ENCODE measurements around the gene MDP1.
"Not testable (repeated sequence)": the region's sequence is repeated elsewhere in the genome, so short reads cannot be mapped to it uniquely, and the experiment has no call there.

MDP1 gene

DNA sequence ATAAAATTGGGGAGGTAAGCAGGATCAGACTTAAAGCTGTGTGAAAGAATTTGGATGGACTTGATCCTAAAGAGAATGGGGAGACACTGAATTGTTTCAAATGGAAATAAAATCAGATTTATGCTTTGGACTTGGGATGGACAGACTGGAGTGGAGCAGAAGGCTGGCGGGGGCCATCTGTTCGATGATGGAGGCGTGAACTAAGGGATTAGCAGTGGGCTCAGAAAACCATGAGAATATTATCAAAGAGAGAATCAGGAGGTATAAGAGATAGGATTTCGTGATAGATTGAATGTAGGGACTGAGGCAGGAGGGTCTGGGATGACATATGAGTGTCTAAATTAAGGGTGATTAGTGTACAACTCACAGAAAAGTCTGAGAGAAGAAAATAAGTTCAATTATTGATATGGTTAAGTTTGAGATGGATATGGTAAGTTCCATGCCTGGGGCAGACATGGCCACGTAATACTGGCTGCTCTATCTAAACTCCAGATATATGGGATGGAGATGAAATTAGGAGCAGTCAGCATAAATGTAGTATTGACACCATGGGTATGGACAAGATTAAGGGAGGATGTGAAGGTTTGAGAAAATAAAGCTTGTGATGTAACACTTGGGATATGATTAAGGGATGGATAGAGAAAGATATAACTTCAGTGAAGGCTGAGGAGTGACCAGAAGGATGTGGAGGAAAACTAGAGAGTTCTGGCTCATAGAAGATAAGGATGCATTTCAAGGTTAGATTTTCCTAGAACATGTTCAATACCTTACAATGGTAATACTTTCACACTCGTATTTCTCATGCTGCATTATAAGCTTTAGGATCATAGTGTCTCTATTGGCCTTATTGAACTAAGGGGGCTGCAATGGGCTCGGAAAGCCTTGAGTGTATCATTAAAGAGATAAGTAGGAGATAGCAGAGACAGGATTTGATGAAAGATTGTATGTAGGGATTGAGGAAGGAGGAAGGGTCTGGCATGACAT, 11.4 kb downstream of the MDP1 start:
- H2BK5ac ChIP-seq (ENCODE audit: low read length), result no peak overlapping the region
- H2BK120ac ChIP-seq (ENCODE audit: low read depth, low read length), result no peak overlapping the region
- no peak overlapping the region for H3K9ac ChIP-seq (ENCODE audit: low read length)
- no peak for DNase-seq
- no peak overlapping the region for H3K4me3 ChIP-seq (ENCODE audit: low read length)
- H3K18ac ChIP-seq (ENCODE audit: low read length), result no peak overlapping the region
- H3K23ac ChIP-seq (ENCODE audit: low read length), result no peak overlapping the region
- 100% methylated on average over 1 of the region's 7 CpGs for WGBS (ENCODE audit: extremely low coverage, insufficient coverage, low lambda C conversion rate)
- H3K4me1 ChIP-seq (ENCODE audit: control insufficient read depth, low read depth, low read length), result no peaks in the 10 kb centered on the region
- H4K5ac ChIP-seq (ENCODE audit: low read length), result no peak overlapping the region
- H3K79me2 ChIP-seq (ENCODE audit: control insufficient read depth, insufficient read depth, low read length), result no peaks in the 10 kb centered on the region
- no peak overlapping the region for H2BK15ac ChIP-seq (replicated peaks; ENCODE audit: low read depth)
- no peak overlapping the region for H3K4me2 ChIP-seq (ENCODE audit: low read length)
- no peaks in the 10 kb centered on the region for H3K27me3 ChIP-seq (ENCODE audit: insufficient read depth, low read length, poor library complexity)
- no peak overlapping the region for H4K8ac ChIP-seq (ENCODE audit: low read depth, low read length)
- no peak overlapping the region for H2AK5ac ChIP-seq (ENCODE audit: low read length)
- no peak overlapping the region for H3K56ac ChIP-seq (ENCODE audit: low read length)
- H3K79me1 ChIP-seq (ENCODE audit: low read length), result no peaks in the 10 kb centered on the region
- no peak overlapping the region for H3K4ac ChIP-seq (ENCODE audit: low read depth, low read length)
- H3K36me3 ChIP-seq (ENCODE audit: control insufficient read depth, insufficient read depth, low read length), result peaks cover 7% of the 10 kb centered on the region
- no peak overlapping the region for H3K27ac ChIP-seq (ENCODE audit: low read depth, low read length)

DNA sequence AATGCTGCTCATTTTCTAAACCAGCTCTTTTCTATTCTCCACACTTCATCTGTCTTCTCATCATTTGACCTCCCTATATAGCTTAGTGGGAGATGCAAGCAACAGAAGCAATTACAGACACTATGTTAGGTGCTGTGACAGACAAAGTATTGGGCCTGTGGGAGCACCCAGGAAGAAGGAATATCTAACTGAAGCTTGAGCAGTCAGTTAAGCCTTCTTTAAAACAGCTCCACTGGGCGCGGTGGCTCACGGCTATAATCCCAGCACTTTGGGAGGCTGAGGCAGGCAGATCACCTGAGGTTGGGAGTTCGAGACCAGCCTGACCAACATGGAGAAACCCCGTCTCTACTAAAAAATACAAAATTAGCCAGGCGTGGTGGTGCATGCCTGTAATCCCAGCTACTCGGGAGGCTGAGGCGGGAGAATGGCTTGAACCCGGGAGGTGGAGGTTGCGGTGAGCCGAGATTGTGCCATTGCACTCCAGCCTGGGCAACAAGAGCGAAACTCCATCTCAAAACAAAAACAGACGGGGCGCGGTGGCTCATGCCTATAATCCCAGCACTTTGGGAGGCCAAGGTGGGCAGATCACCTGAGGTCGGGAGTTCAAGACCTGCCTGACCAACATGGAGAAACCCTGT, 12.5 kb downstream of the MDP1 start:
- H3K4me3 ChIP-seq (ENCODE audit: low read length); DNase-seq; H3K23ac ChIP-seq (ENCODE audit: low read length); H3K4ac ChIP-seq (ENCODE audit: low read depth, low read length); H2BK5ac ChIP-seq (ENCODE audit: low read length); H3K4me2 ChIP-seq (ENCODE audit: low read length); H3K79me2 ChIP-seq (ENCODE audit: control insufficient read depth, insufficient read depth, low read length); H4K5ac ChIP-seq (ENCODE audit: low read length); H3K56ac ChIP-seq (ENCODE audit: low read length); H3K4me1 ChIP-seq (ENCODE audit: control insufficient read depth, low read depth, low read length); H3K27me3 ChIP-seq (ENCODE audit: insufficient read depth, low read length, poor library complexity); H2BK15ac ChIP-seq (replicated peaks; ENCODE audit: low read depth); H3K79me1 ChIP-seq (ENCODE audit: low read length); H3K36me3 ChIP-seq (ENCODE audit: control insufficient read depth, insufficient read depth, low read length); H2AK5ac ChIP-seq (ENCODE audit: low read length); H3K18ac ChIP-seq (ENCODE audit: low read length); H3K27ac ChIP-seq (ENCODE audit: low read depth, low read length); H2BK120ac ChIP-seq (ENCODE audit: low read depth, low read length); H4K8ac ChIP-seq (ENCODE audit: low read depth, low read length); H3K9ac ChIP-seq (ENCODE audit: low read length): not testable (repeated sequence)
- WGBS (ENCODE audit: extremely low coverage, insufficient coverage, low lambda C conversion rate), result no CpG with 5 or more reads among the region's 16 CpGs

DNA sequence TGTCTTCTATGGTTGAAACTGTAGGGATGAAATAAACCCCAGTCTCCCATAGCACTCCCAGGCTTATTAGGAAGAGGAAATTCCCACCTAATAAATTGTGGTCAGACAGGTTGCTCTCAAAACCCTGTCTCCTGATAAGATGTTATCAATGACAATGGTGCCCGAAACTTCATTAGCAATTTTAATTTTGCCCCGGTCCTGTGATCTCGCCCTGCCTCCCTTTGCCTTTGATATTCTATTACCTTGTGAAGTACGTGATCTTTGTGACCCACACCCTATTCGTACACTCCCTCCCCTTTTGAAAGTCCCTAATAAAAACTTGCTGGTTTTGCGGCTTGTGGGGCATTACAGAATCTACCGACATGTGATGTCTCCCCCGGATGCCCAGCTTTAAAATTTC, 13.3 kb downstream of the MDP1 start:
- H3K18ac ChIP-seq (ENCODE audit: low read length); H4K8ac ChIP-seq (ENCODE audit: low read depth, low read length); H3K79me2 ChIP-seq (ENCODE audit: control insufficient read depth, insufficient read depth, low read length); H3K79me1 ChIP-seq (ENCODE audit: low read length); H4K5ac ChIP-seq (ENCODE audit: low read length); H2BK120ac ChIP-seq (ENCODE audit: low read depth, low read length); H3K23ac ChIP-seq (ENCODE audit: low read length); H3K4me3 ChIP-seq (ENCODE audit: low read length); H3K56ac ChIP-seq (ENCODE audit: low read length); H3K36me3 ChIP-seq (ENCODE audit: control insufficient read depth, insufficient read depth, low read length); H2AK5ac ChIP-seq (ENCODE audit: low read length); H2BK15ac ChIP-seq (replicated peaks; ENCODE audit: low read depth); H3K9ac ChIP-seq (ENCODE audit: low read length); H3K27me3 ChIP-seq (ENCODE audit: insufficient read depth, low read length, poor library complexity); H3K4me2 ChIP-seq (ENCODE audit: low read length); H3K4ac ChIP-seq (ENCODE audit: low read depth, low read length); DNase-seq; H3K27ac ChIP-seq (ENCODE audit: low read depth, low read length); H3K4me1 ChIP-seq (ENCODE audit: control insufficient read depth, low read depth, low read length); H2BK5ac ChIP-seq (ENCODE audit: low read length): not testable (repeated sequence)
- no CpG with 5 or more reads among the region's 8 CpGs for WGBS (ENCODE audit: extremely low coverage, insufficient coverage, low lambda C conversion rate)

DNA sequence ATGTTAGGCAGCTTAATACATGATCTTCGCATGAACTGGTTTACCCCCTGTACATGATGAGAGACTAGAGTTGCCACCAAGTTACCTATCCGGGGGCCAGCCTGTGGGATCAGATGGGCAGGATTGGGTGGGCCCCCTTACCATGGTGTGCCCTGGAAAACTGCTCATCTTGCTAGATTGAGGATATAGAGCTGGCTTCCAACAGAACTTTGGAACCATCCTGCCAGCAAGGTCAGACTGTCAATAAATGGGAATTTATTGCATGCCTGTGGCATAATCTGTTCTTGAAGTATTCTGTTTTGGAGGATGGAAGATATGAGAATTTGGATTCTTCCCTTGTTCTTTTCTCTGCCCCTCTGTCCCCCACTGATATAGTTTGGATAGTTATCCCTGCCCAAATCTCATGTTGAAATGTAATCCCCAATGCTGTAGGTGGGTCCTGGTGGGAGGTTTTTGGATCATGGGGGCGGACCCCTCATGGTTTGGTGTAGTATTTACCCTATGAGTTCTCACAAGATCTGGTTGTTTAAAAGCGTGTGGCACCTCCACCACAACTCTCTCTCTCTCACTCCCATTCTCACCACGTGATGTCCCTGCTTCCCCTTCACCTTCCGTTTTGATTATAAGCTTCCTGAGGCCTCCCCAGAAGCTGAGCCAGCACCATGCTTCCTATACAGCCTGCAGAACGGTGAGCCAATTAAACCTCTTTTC, 16.9 kb downstream of the MDP1 start:
- WGBS (ENCODE audit: extremely low coverage, insufficient coverage, low lambda C conversion rate), result no CpG with 5 or more reads among the region's 7 CpGs
- no peak overlapping the region for H3K56ac ChIP-seq (ENCODE audit: low read length)
- no peak overlapping the region for H3K27ac ChIP-seq (ENCODE audit: low read depth, low read length)
- H4K8ac ChIP-seq (ENCODE audit: low read depth, low read length), result no peak overlapping the region
- H4K5ac ChIP-seq (ENCODE audit: low read length), result no peak overlapping the region
- no peaks in the 10 kb centered on the region for H3K79me1 ChIP-seq (ENCODE audit: low read length)
- no peak overlapping the region for H3K23ac ChIP-seq (ENCODE audit: low read length)
- H3K9ac ChIP-seq (ENCODE audit: low read length), result no peak overlapping the region
- H3K79me2 ChIP-seq (ENCODE audit: control insufficient read depth, insufficient read depth, low read length), result no peaks in the 10 kb centered on the region
- H3K27me3 ChIP-seq (ENCODE audit: insufficient read depth, low read length, poor library complexity), result no peaks in the 10 kb centered on the region
- no peaks in the 10 kb centered on the region for H3K4me1 ChIP-seq (ENCODE audit: control insufficient read depth, low read depth, low read length)
- no peak overlapping the region for H2BK5ac ChIP-seq (ENCODE audit: low read length)
- H3K4ac ChIP-seq (ENCODE audit: low read depth, low read length), result no peak overlapping the region
- no peak for DNase-seq
- H3K18ac ChIP-seq (ENCODE audit: low read length), result no peak overlapping the region
- no peak overlapping the region for H2BK15ac ChIP-seq (replicated peaks; ENCODE audit: low read depth)
- H3K36me3 ChIP-seq (ENCODE audit: control insufficient read depth, insufficient read depth, low read length), result no peaks in the 10 kb centered on the region
- no peak overlapping the region for H2BK120ac ChIP-seq (ENCODE audit: low read depth, low read length)
- no peak overlapping the region for H3K4me2 ChIP-seq (ENCODE audit: low read length)
- H3K4me3 ChIP-seq (ENCODE audit: low read length), result no peak overlapping the region
- H2AK5ac ChIP-seq (ENCODE audit: low read length), result no peak overlapping the region

DNA sequence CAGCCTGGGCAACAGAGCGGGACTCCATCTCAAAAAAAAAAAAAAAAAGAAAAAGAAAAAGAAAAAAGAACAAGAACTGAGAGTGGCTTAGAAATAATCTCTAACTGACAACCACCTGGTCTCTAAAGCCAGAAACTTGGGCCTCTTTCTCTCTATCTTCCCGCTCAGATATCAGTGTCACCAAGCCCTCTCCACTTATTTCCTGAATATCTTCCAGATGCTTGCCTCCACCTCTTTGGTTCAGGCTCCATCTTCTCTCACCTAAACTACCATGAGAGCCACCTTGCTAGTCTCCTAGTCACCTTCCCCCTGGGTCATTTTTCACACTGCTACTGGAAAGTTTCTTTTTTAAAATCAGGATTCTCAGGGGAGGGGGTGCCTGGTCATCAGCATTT, 18.8 kb downstream of the MDP1 start:
- Histone ChIP-seq H2BK120ac (ENCODE audit: low read depth, low read length) (no peak overlapping the region), H4K8ac (ENCODE audit: low read depth, low read length) (no peak overlapping the region), H3K27ac (ENCODE audit: low read depth, low read length) (no peak overlapping the region), H4K5ac (ENCODE audit: low read length) (no peak overlapping the region), H3K4ac (ENCODE audit: low read depth, low read length) (no peak overlapping the region), H3K9ac (ENCODE audit: low read length) (no peak overlapping the region), H3K79me1 (ENCODE audit: low read length) (no peaks in the 10 kb centered on the region), H3K79me2 (ENCODE audit: control insufficient read depth, insufficient read depth, low read length) (no peaks in the 10 kb centered on the region), H3K36me3 (ENCODE audit: control insufficient read depth, insufficient read depth, low read length) (peaks cover 4% of the 10 kb centered on the region), H3K27me3 (ENCODE audit: insufficient read depth, low read length, poor library complexity) (no peaks in the 10 kb centered on the region), H3K4me3 (ENCODE audit: low read length) (no peak overlapping the region), H2BK15ac (replicated peaks; ENCODE audit: low read depth) (no peak overlapping the region), H3K4me2 (ENCODE audit: low read length) (no peak overlapping the region), H3K23ac (ENCODE audit: low read length) (no peak overlapping the region), H3K4me1 (ENCODE audit: control insufficient read depth, low read depth, low read length) (no peaks in the 10 kb centered on the region), H3K18ac (ENCODE audit: low read length) (no peak overlapping the region), H2BK5ac (ENCODE audit: low read length) (no peak overlapping the region), H3K56ac (ENCODE audit: low read length) (peak overlapping the region; percentile 49), H2AK5ac (ENCODE audit: low read length) (no peak overlapping the region)
- WGBS (ENCODE audit: extremely low coverage, insufficient coverage, low lambda C conversion rate), result no CpG with 5 or more reads among the region's 2 CpGs
- DNase-seq, result no peak
